HepG2 (cell line): ENCODE measurements around the gene PRR27. TPM values are rescaled to one million over a fixed set of nuclear protein-coding genes. Genes with fewer than 3 reads are reported as not detected.

ENCODE experiments used
- AFF4 ChIP-seq: sonication (generic); formaldehyde crosslinking; IDR thresholded peaks from 2 replicates; pipeline ENCODE4 v1.4.0; 2020; ENCODE audit warnings: missing genetic modification reagents
- ARID5B ChIP-seq: IDR thresholded peaks from 2 replicates; pipeline ENCODE4 v1.4.0; 2020; ENCODE audit warnings: mild to moderate bottlenecking, missing genetic modification reagents
- KLF6 ChIP-seq: IDR thresholded peaks from 2 replicates; pipeline ENCODE4 v1.8.0; 2016; ENCODE audit warnings: missing biosample characterization, missing genetic modification reagents
- MIER3 ChIP-seq: IDR thresholded peaks from 2 replicates; pipeline ENCODE4 v1.6.1; 2016; ENCODE audit warnings: missing compliant biosample characterization, borderline replicate concordance
- ONECUT2 ChIP-seq: sonication (generic); formaldehyde crosslinking; IDR thresholded peaks from 2 replicates; pipeline ENCODE4 v1.4.0; 2020; ENCODE audit warnings: missing genetic modification reagents
- RAD21 ChIP-seq: fragments of 450-650 bp; formaldehyde crosslinking; IDR thresholded peaks from 2 replicates; pipeline ENCODE4 v1.5.0; 2020; ENCODE audit warnings: mild to moderate bottlenecking
- SALL1 ChIP-seq: sonication (generic); formaldehyde crosslinking; IDR thresholded peaks from 2 replicates; pipeline ENCODE4 v1.8.0; 2022; ENCODE audit warnings: mild to moderate bottlenecking, missing genetic modification reagents
- SP4 ChIP-seq: sonication (generic); formaldehyde crosslinking; IDR thresholded peaks from 2 replicates; pipeline ENCODE4 v1.8.1; 2023; ENCODE audit warnings: mild to moderate bottlenecking, missing genetic modification reagents
- STAT6 ChIP-seq: sonication (generic); formaldehyde crosslinking; IDR thresholded peaks from 2 replicates; pipeline ENCODE4 v1.4.0; 2020; ENCODE audit warnings: missing genetic modification reagents, mild to moderate bottlenecking, borderline replicate concordance
- THAP11 ChIP-seq: IDR thresholded peaks from 2 replicates; pipeline ENCODE4 v1.6.1; 2016; ENCODE audit warnings: missing biosample characterization, missing genetic modification reagents
- THRA ChIP-seq: sonication (generic); formaldehyde crosslinking; IDR thresholded peaks from 2 replicates; pipeline ENCODE4 v1.4.0; 2020; ENCODE audit warnings: missing genetic modification reagents, borderline replicate concordance
- YEATS2 ChIP-seq: sonication (generic); formaldehyde crosslinking; IDR thresholded peaks from 2 replicates; pipeline ENCODE4 v1.4.0; 2020; ENCODE audit warnings: missing genetic modification reagents, borderline replicate concordance
- ZBTB10 ChIP-seq: sonication (generic); formaldehyde crosslinking; IDR thresholded peaks from 2 replicates; pipeline ENCODE4 v1.4.0; 2020; ENCODE audit warnings: missing genetic modification reagents, borderline replicate concordance
- ZNF253 ChIP-seq: sonication (generic); formaldehyde crosslinking; IDR thresholded peaks from 2 replicates; pipeline ENCODE4 v1.8.0; 2022; ENCODE audit warnings: mild to moderate bottlenecking, missing genetic modification reagents, borderline replicate concordance
- ZNF331 ChIP-seq: sonication (generic); formaldehyde crosslinking; IDR thresholded peaks from 2 replicates; pipeline ENCODE4 v1.4.0; 2020; ENCODE audit warnings: missing genetic modification reagents
- ZNF619 ChIP-seq: sonication (generic); formaldehyde crosslinking; IDR thresholded peaks from 2 replicates; pipeline ENCODE4 v1.4.0; 2020; ENCODE audit warnings: mild to moderate bottlenecking, missing genetic modification reagents
- polyA plus RNA-seq, 8 experiments: library from polyadenylated mRNA; depleted of rRNA in 3 of 8; stranded (reverse) in 7 of 8; unstranded in 1 of 8; fragments of >200 nt; fragmentation: Illumina TruSeq in 4 of 8; extraction: Trizol in 4 of 8; gene quantifications; 2 replicates each; pipeline versions ENCODE4 v1.2.1 to v1.2.3, GENCODE V29; 2011 to 2016; ENCODE audit warnings: low read depth in 4 of 8, missing spikeins in 1 of 8, mixed read lengths in 1 of 8; ENCODE audit not compliant: insufficient read depth in 1 of 8
- total RNA-seq, 5 experiments: library from RNA; depleted of rRNA; stranded (reverse); fragments of >200 nt; fragmentation: Illumina TruSeq; extraction: Trizol; gene quantifications; 2 replicates each; pipeline ENCODE4 v1.2.3, GENCODE V29; 2016; ENCODE audit warnings: low read depth in 1 of 5

The PRR27 gene
- total and polyA plus RNA-seq, 2 of the 13 experiments (the other 11 are each of a cell fraction or from before 2014, with no cell fraction given), result not detected

GRCh38 chr4:70197842-70198241, 43.8 kb downstream of the PRR27 start (continued):
- TF ChIP-seq STAT6 (CRISPR knock-in tag), result no peak
- TF ChIP-seq KLF6 (CRISPR knock-in tag), result no peak
- TF ChIP-seq SALL1 (CRISPR knock-in tag), result peak; percentile 31; the same call in 1 of the 2 replicates
- no peak for TF ChIP-seq THAP11 (CRISPR knock-in tag)
- TF ChIP-seq ARID5B (CRISPR knock-in tag), result 0 out of 2 replicates have a peak, but pooled peaks have one; percentile 33
- TF ChIP-seq ZNF253 (CRISPR knock-in tag), result no peak
- TF ChIP-seq ZNF331 (CRISPR knock-in tag), result 0 out of 2 replicates have a peak, but pooled peaks have one; percentile 16
- TF ChIP-seq ONECUT2 (CRISPR knock-in tag), result no peak
- no peak for TF ChIP-seq THRA (CRISPR knock-in tag)
- no peak for TF ChIP-seq YEATS2 (CRISPR knock-in tag)
- TF ChIP-seq ZNF619, result no peak
- no peak for TF ChIP-seq RAD21 (CRISPR knock-in tag)
- TF ChIP-seq SP4 (CRISPR knock-in tag), result no peak
- no peak for TF ChIP-seq ZBTB10 (CRISPR knock-in tag)
- peak; percentile 94 for TF ChIP-seq AFF4
- TF ChIP-seq MIER3 (CRISPR knock-in tag), result no peak
